SK-N-SH treated with all-trans-retinoic acid at 6 μM for 48 hours (cell line): ENCODE data around the gene MAPKBP1.

Source experiments
- ATAC-seq: fragments of 200-7000 bp; cut with Tn5 transposase; 3 replicates; pipeline ENCODE4 v1.9.1; 2020; ENCODE audit warnings: mild to moderate bottlenecking, moderate library complexity
- BACH2 ChIP-seq: fragments of 250-450 bp; sonication (Bioruptor Pico); IDR thresholded peaks from 2 replicates; pipeline ENCODE4 v1.9.0; 2021; ENCODE audit warnings: mild to moderate bottlenecking, borderline replicate concordance
- CREB5 ChIP-seq: fragments of 250-450 bp; sonication (Bioruptor Pico); IDR thresholded peaks from 2 replicates; pipeline ENCODE4 v1.5.1; 2020; ENCODE audit warnings: low read depth, mild to moderate bottlenecking, moderate library complexity
- CSRNP3 ChIP-seq: fragments of 250-450 bp; sonication (Bioruptor Pico); IDR thresholded peaks from 2 replicates; pipeline ENCODE4 v1.5.1; 2021; ENCODE audit warnings: mild to moderate bottlenecking, moderate library complexity
- ESRRG ChIP-seq: fragments of 250-450 bp; sonication (Bioruptor Pico); IDR thresholded peaks from 2 replicates; pipeline ENCODE4 v1.6.1; 2021; ENCODE audit warnings: mild to moderate bottlenecking
- GLIS3 ChIP-seq: fragments of 250-450 bp; sonication (Bioruptor Pico); IDR thresholded peaks from 2 replicates; pipeline ENCODE4 v1.5.0; 2020; ENCODE audit warnings: mild to moderate bottlenecking, moderate library complexity
- ISL1 ChIP-seq: fragments of 250-450 bp; sonication (Bioruptor Pico); IDR thresholded peaks from 2 replicates; pipeline ENCODE4 v2.1.2; 2022; ENCODE audit warnings: mild to moderate bottlenecking, moderate library complexity
- OSR1 ChIP-seq: fragments of 250-450 bp; sonication (Bioruptor Pico); IDR thresholded peaks from 2 replicates; pipeline ENCODE4 v1.8.0; 2022; ENCODE audit warnings: moderate library complexity, mild to moderate bottlenecking, inconsistent platforms
- PATZ1 ChIP-seq: fragments of 250-450 bp; sonication (Bioruptor Pico); IDR thresholded peaks from 2 replicates; pipeline ENCODE4 v1.8.0; 2020; ENCODE audit warnings: mild to moderate bottlenecking, moderate library complexity, borderline replicate concordance
- POU6F1 ChIP-seq: fragments of 250-450 bp; sonication (Bioruptor Pico); IDR thresholded peaks from 2 replicates; pipeline ENCODE4 v1.8.0; 2021; ENCODE audit warnings: low read depth, mild to moderate bottlenecking, moderate library complexity, borderline replicate concordance
- PPARA ChIP-seq: fragments of 250-450 bp; sonication (Bioruptor Pico); IDR thresholded peaks from 2 replicates; pipeline ENCODE4 v1.5.0; 2020; ENCODE audit warnings: mild to moderate bottlenecking, borderline replicate concordance
- RARB ChIP-seq: fragments of 250-450 bp; sonication (Bioruptor Pico); IDR thresholded peaks from 2 replicates; pipeline ENCODE4 v1.8.0; 2021; ENCODE audit warnings: mild to moderate bottlenecking, moderate library complexity
- SNAI2 ChIP-seq: fragments of 250-450 bp; sonication (Bioruptor Pico); IDR thresholded peaks from 2 replicates; pipeline ENCODE4 v1.5.0; 2020; ENCODE audit warnings: mild to moderate bottlenecking, moderate library complexity
- TCF4 ChIP-seq: fragments of 250-450 bp; sonication (Bioruptor Pico); IDR thresholded peaks from 2 replicates; pipeline ENCODE4 v1.8.0; 2021; ENCODE audit warnings: mild to moderate bottlenecking, moderate library complexity, borderline replicate concordance
- TOX ChIP-seq: fragments of 250-450 bp; sonication (Bioruptor Pico); IDR thresholded peaks from 2 replicates; pipeline ENCODE4 v1.8.0; 2021; ENCODE audit warnings: mild to moderate bottlenecking, moderate library complexity, borderline replicate concordance
- TSHZ2 ChIP-seq: fragments of 250-450 bp; sonication (Bioruptor Pico); IDR thresholded peaks from 2 replicates; pipeline ENCODE4 v1.5.0; 2020; ENCODE audit warnings: mild to moderate bottlenecking, moderate library complexity
- ZFP30 ChIP-seq: fragments of 450-650 bp; formaldehyde crosslinking; IDR thresholded peaks from 2 replicates; pipeline ENCODE4 v1.5.0; 2022; ENCODE audit warnings: mild to moderate bottlenecking, moderate library complexity
- ZNF565 ChIP-seq: fragments of 450-650 bp; formaldehyde crosslinking; conservative IDR thresholded peaks from 2 replicates; pipeline ENCODE4 v1.5.0; 2020; ENCODE audit warnings: low read depth, mild to moderate bottlenecking, moderate library complexity
- ZNF8 ChIP-seq: fragments of 450-650 bp; formaldehyde crosslinking; IDR thresholded peaks from 2 replicates; pipeline ENCODE4 v1.5.0; 2020; ENCODE audit warnings: mild to moderate bottlenecking, moderate library complexity

MAPKBP1 gene

GRCh38 chr15:41809526-41810220 is 35.4 kb downstream of the MAPKBP1 start (continued):
- no peak for TF ChIP-seq OSR1 (CRISPR knock-in tag)
- no peak for TF ChIP-seq ZNF565 (CRISPR knock-in tag)
- no peak for TF ChIP-seq TOX (CRISPR knock-in tag)
- TF ChIP-seq BACH2 (CRISPR knock-in tag): no peak
- no peak for TF ChIP-seq PATZ1 (CRISPR knock-in tag)
- TF ChIP-seq PPARA: no peak
- no peak for TF ChIP-seq SNAI2 (CRISPR knock-in tag)
- no peak for TF ChIP-seq ZFP30 (CRISPR knock-in tag)

DNA sequence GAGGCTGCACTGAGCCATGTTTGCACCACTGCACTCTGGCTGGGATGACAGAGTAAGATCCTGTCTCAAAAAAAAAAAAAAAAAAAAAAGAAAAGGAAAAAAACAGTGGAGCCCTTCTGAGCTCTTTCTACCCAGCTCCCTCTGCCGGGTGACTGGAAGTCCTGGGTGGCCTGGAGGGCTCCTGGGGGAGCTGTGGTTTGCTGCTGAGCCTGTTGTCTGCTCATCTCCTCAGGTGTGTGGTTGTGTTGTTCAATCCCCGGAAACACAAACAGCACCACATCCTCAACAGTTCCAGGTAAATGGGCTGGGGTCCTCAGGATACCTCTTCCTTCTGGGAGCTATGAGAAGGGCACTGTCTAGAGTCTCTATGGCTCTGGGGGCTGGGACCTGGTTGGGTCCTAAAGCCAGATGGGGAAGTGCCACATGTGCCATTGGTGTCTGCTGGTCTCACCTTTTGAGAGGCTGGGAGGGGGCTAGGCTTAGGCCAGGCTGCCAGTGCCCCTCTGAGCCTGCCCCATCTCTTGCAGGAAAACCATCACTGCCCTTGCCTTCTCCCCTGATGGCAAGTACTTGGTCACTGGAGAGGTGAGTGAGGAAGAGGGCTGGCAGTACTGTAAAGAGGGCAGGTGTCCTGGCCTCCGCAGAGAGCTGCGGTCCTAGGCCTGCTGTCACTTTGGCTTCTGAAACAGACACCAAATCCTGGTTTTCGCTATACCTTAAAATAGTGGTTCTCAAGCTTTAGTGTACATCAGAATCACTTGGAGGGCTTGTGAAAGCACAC is 36.6 kb downstream of the MAPKBP1 start:
- TF ChIP-seq POU6F1 (CRISPR knock-in tag): no peak
- no peak for TF ChIP-seq TOX (CRISPR knock-in tag)
- no peak for TF ChIP-seq CSRNP3 (CRISPR knock-in tag)
- no peak for TF ChIP-seq ESRRG (CRISPR knock-in tag)
- no peak for TF ChIP-seq ZNF8
- no peak for TF ChIP-seq RARB (CRISPR knock-in tag)
- no peak for TF ChIP-seq OSR1 (CRISPR knock-in tag)
- TF ChIP-seq TSHZ2 (CRISPR knock-in tag): no peak
- TF ChIP-seq BACH2 (CRISPR knock-in tag): no peak
- no peak for TF ChIP-seq PPARA
- no peak for TF ChIP-seq TCF4 (CRISPR knock-in tag)
- TF ChIP-seq CREB5 (CRISPR knock-in tag): no peak
- TF ChIP-seq, all 23 proteins: peak for 0
- peak; percentile 23 for ATAC-seq

DNA sequence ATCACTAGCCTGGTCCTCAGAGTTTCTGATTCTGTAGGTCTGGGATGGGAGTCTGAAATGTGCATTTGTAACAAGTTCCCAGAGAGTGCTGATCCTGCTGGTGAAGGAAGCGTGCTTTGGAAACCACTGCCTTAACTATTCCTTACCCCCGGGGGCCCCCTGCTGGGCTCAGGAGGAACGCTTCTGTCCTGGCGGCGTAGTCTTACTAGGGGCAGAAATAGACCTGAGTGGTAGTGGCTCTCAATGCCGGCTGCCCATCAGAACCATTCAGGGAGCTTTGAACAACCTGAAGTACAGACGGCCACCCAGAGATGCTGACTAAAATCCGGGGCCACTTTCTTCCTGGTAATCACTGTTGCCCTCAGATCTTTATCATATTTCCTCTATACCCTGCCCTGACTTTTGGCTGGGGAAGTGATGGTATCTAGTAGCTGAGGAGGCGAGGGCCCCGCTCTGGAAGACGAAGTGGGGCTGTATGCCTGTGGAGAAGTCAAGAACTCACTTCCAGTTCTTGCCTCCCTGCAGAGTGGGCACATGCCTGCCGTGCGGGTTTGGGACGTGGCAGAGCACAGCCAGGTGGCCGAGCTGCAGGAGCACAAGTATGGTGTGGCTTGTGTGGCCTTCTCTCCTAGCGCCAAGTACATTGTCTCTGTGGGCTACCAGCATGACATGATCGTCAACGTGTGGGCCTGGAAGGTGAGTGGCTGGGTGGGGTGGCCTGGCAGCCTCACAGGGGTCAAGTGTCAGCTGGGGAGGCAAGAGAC is 37.3 kb downstream of the MAPKBP1 start:
- TF ChIP-seq ISL1 (no peak), POU6F1 (CRISPR knock-in tag) (no peak), GLIS3 (CRISPR knock-in tag) (no peak), BACH2 (CRISPR knock-in tag) (no peak), RARB (CRISPR knock-in tag) (no peak)
- ATAC-seq: peak; percentile 98
